Stimulated activated naive B cell treated with anti-CD40 and anti-IgM and Interleukin-4, amounts not matched to agents 10 μg/mL and 1 μg/mL and 100 μg/mL, for 72 hours (primary cell): ENCODE data around the gene NCAM1.

ENCODE experiments used
- ATAC-seq, 2 donors: fragments of 150-1000 bp; cut with Tn5 transposase; replicated peaks; 2 replicates each; pipeline ENCODE4 v1.10.0; 2021; ENCODE audit warnings: moderate library complexity in 1 of 2
- DNase-seq: peaks from one replicate; pipeline ENCODE4 v3.0.0; 2021
- H3K27ac Mint-ChIP-seq: one replicate; pipeline ENCODE4 v1.8.0; 2022; ENCODE audit warnings: mild to moderate bottlenecking, mixed read lengths
- H3K27me3 Mint-ChIP-seq, 2 donors: one replicate each; pipeline ENCODE4 v1.8.0; 2022; ENCODE audit warnings: mixed read lengths in 2 of 2
- H3K36me3 Mint-ChIP-seq, 2 donors: one replicate each; pipeline ENCODE4 v1.8.0; 2022; ENCODE audit warnings: mixed read lengths in 2 of 2, mild to moderate bottlenecking in 1 of 2
- H3K4me1 Mint-ChIP-seq, 2 donors: one replicate each; pipeline ENCODE4 v1.8.0; 2022; ENCODE audit warnings: mixed read lengths in 2 of 2, mild to moderate bottlenecking in 1 of 2
- H3K4me3 Mint-ChIP-seq, 2 donors: one replicate each; pipeline ENCODE4 v1.8.0; 2022; ENCODE audit warnings: mild to moderate bottlenecking in 2 of 2, mixed read lengths in 2 of 2, moderate library complexity in 1 of 2
- H3K9me3 Mint-ChIP-seq, 2 donors: one replicate each; pipeline ENCODE4 v1.8.0; 2022; ENCODE audit warnings: mixed read lengths in 2 of 2, mild to moderate bottlenecking in 1 of 2

Gene NCAM1

GRCh38 chr11:113131036-113131775 lies 170.0 kb downstream of the NCAM1 start:
- ATAC-seq (no peak), DNase-seq (no peak)
- peaks cover 4 to 11% of the 10 kb centered on the region in 2 donors for H3K27me3 Mint-ChIP-seq
- no peaks in the 10 kb centered on the region for H3K36me3 Mint-ChIP-seq
- H3K27ac Mint-ChIP-seq = no peak overlapping the region
- no peaks in the 10 kb centered on the region for H3K4me1 Mint-ChIP-seq
- H3K9me3 Mint-ChIP-seq = no peaks in the 10 kb centered on the region
- no peak overlapping the region for H3K4me3 Mint-ChIP-seq

- peaks cover 18 to 20% of the 10 kb centered on the region in 2 donors for H3K27me3 Mint-ChIP-seq
- no peaks in the 10 kb centered on the region for H3K36me3 Mint-ChIP-seq
- H3K4me3 Mint-ChIP-seq = no peak overlapping the region
- H3K4me1 Mint-ChIP-seq = no peaks in the 10 kb centered on the region
- ATAC-seq (no peak), DNase-seq (no peak)
- no peaks in the 10 kb centered on the region for H3K9me3 Mint-ChIP-seq
- H3K27ac Mint-ChIP-seq = no peak overlapping the region
Observed at GRCh38 chr11:113133071-113133470, 171.9 kb downstream of the NCAM1 start.

- H3K36me3 Mint-ChIP-seq = no peaks in the 10 kb centered on the region
- DNase-seq (no peak), ATAC-seq (no peak)
- no peaks in the 10 kb centered on the region for H3K4me1 Mint-ChIP-seq
- H3K9me3 Mint-ChIP-seq = no peaks in the 10 kb centered on the region
- no peak overlapping the region for H3K4me3 Mint-ChIP-seq
- H3K27ac Mint-ChIP-seq = no peak overlapping the region
- H3K27me3 Mint-ChIP-seq = peaks cover 18 to 26% of the 10 kb centered on the region in 2 donors
Observed at GRCh38 chr11:113134626-113135025, 173.4 kb downstream of the NCAM1 start.

GRCh38 chr11:113137713-113138529 lies 176.7 kb downstream of the NCAM1 start:
- DNase-seq (no peak), ATAC-seq (no peak)
- H3K27ac Mint-ChIP-seq = no peak overlapping the region

GRCh38 chr11:113138731-113139130 lies 177.5 kb downstream of the NCAM1 start:
- ATAC-seq = no peak
- H3K27ac Mint-ChIP-seq = no peak overlapping the region
- H3K27me3 Mint-ChIP-seq = peaks cover 18 to 26% of the 10 kb centered on the region in 2 donors
- H3K36me3 Mint-ChIP-seq = no peaks in the 10 kb centered on the region
- H3K9me3 Mint-ChIP-seq = no peaks in the 10 kb centered on the region
- H3K4me1 Mint-ChIP-seq = no peaks in the 10 kb centered on the region
- no peak for DNase-seq
- no peak overlapping the region for H3K4me3 Mint-ChIP-seq

More at GRCh38 chr11:113137713-113138529, 176.7 kb downstream of the NCAM1 start:
- no peaks in the 10 kb centered on the region for H3K4me1 Mint-ChIP-seq
- H3K36me3 Mint-ChIP-seq = no peaks in the 10 kb centered on the region
- H3K27me3 Mint-ChIP-seq = peaks cover 18 to 26% of the 10 kb centered on the region in 2 donors
- H3K4me3 Mint-ChIP-seq = no peak overlapping the region
- no peaks in the 10 kb centered on the region for H3K9me3 Mint-ChIP-seq

GRCh38 chr11:113141010-113141409 lies 179.8 kb downstream of the NCAM1 start:
- Mint-ChIP-seq H3K4me3 (no peak overlapping the region), H3K4me1 (no peaks in the 10 kb centered on the region), H3K27me3 (peaks cover 9 to 24% of the 10 kb centered on the region in 2 donors), H3K9me3 (no peaks in the 10 kb centered on the region), H3K27ac (no peak overlapping the region), H3K36me3 (no peaks in the 10 kb centered on the region)
- ATAC-seq = no peak
- DNase-seq = no peak

GRCh38 chr11:113142508-113142907 lies 181.3 kb downstream of the NCAM1 start:
- H3K9me3 Mint-ChIP-seq = no peaks in the 10 kb centered on the region
- H3K27me3 Mint-ChIP-seq = peaks cover 0 to 12% of the 10 kb centered on the region in 2 donors
- H3K36me3 Mint-ChIP-seq = no peaks in the 10 kb centered on the region
- no peak for DNase-seq
- ATAC-seq = no peak
- H3K4me1 Mint-ChIP-seq = no peaks in the 10 kb centered on the region
- no peak overlapping the region for H3K27ac Mint-ChIP-seq
- H3K4me3 Mint-ChIP-seq = no peak overlapping the region

GRCh38 chr11:113147249-113147648 lies 186.0 kb downstream of the NCAM1 start:
- H3K27me3 Mint-ChIP-seq = no peaks in the 10 kb centered on the region
- no peaks in the 10 kb centered on the region for H3K4me1 Mint-ChIP-seq
- H3K4me3 Mint-ChIP-seq = no peak overlapping the region
- H3K36me3 Mint-ChIP-seq = no peaks in the 10 kb centered on the region
- no peak overlapping the region for H3K27ac Mint-ChIP-seq
- H3K9me3 Mint-ChIP-seq = no peaks in the 10 kb centered on the region
- ATAC-seq = no peak
- DNase-seq = no peak

GRCh38 chr11:113148076-113148475 lies 186.9 kb downstream of the NCAM1 start:
- Mint-ChIP-seq H3K36me3 (no peaks in the 10 kb centered on the region), H3K9me3 (no peaks in the 10 kb centered on the region), H3K4me1 (no peaks in the 10 kb centered on the region), H3K27me3 (no peaks in the 10 kb centered on the region), H3K4me3 (no peak overlapping the region), H3K27ac (no peak overlapping the region)
- ATAC-seq (no peak), DNase-seq (no peak)

- no peak overlapping the region for H3K27ac Mint-ChIP-seq
- no peaks in the 10 kb centered on the region for H3K36me3 Mint-ChIP-seq
- no peak overlapping the region for H3K4me3 Mint-ChIP-seq
- ATAC-seq (no peak), DNase-seq (no peak)
- H3K4me1 Mint-ChIP-seq = no peaks in the 10 kb centered on the region
- H3K27me3 Mint-ChIP-seq = no peaks in the 10 kb centered on the region
- H3K9me3 Mint-ChIP-seq = no peaks in the 10 kb centered on the region
Observed at GRCh38 chr11:113148652-113149051, 187.4 kb downstream of the NCAM1 start.

GRCh38 chr11:113151521-113151920 lies 190.3 kb downstream of the NCAM1 start:
- DNase-seq = no peak
- no peaks in the 10 kb centered on the region for H3K27me3 Mint-ChIP-seq
- H3K27ac Mint-ChIP-seq = no peak overlapping the region
- H3K9me3 Mint-ChIP-seq = no peaks in the 10 kb centered on the region
- no peaks in the 10 kb centered on the region for H3K4me1 Mint-ChIP-seq
- no peak for ATAC-seq
- H3K36me3 Mint-ChIP-seq = no peaks in the 10 kb centered on the region
- H3K4me3 Mint-ChIP-seq = no peak overlapping the region

GRCh38 chr11:113152500-113152899 lies 191.3 kb downstream of the NCAM1 start:
- Mint-ChIP-seq H3K9me3 (no peaks in the 10 kb centered on the region), H3K4me3 (no peak overlapping the region), H3K27ac (no peak overlapping the region), H3K4me1 (no peaks in the 10 kb centered on the region), H3K27me3 (no peaks in the 10 kb centered on the region), H3K36me3 (no peaks in the 10 kb centered on the region)
- DNase-seq = no peak
- no peak for ATAC-seq

GRCh38 chr11:113153847-113154246 lies 192.6 kb downstream of the NCAM1 start:
- no peak overlapping the region for H3K4me3 Mint-ChIP-seq
- H3K27me3 Mint-ChIP-seq = no peaks in the 10 kb centered on the region
- H3K4me1 Mint-ChIP-seq = no peaks in the 10 kb centered on the region
- H3K36me3 Mint-ChIP-seq = no peaks in the 10 kb centered on the region
- ATAC-seq (no peak), DNase-seq (no peak)
- no peak overlapping the region for H3K27ac Mint-ChIP-seq
- H3K9me3 Mint-ChIP-seq = no peaks in the 10 kb centered on the region

GRCh38 chr11:113159988-113160807 lies 199.0 kb downstream of the NCAM1 start:
- DNase-seq = no peak
- H3K27ac Mint-ChIP-seq = no peak overlapping the region
- no peak for ATAC-seq
- no peaks in the 10 kb centered on the region for H3K36me3 Mint-ChIP-seq
- H3K9me3 Mint-ChIP-seq = peaks cover 0 to 4% of the 10 kb centered on the region in 2 donors
- no peaks in the 10 kb centered on the region for H3K4me1 Mint-ChIP-seq
- no peak overlapping the region for H3K4me3 Mint-ChIP-seq
- H3K27me3 Mint-ChIP-seq = peaks cover 5% of the 10 kb centered on the region in 2 donors
